GM19468 (cell line): Measurements from ENCODE around the gene RBMS2.

Experiments used
- ATAC-seq: cut with Tn5 transposase; IDR thresholded peaks from one replicate; pipeline ENCODE4 v1.9.1; 2021; ENCODE audit warnings: mild to moderate bottlenecking, moderate library complexity, moderate number of reproducible peaks; ENCODE audit not compliant: unreplicated experiment; ENCODE audit errors: extremely low read depth

The RBMS2 gene

DNA sequence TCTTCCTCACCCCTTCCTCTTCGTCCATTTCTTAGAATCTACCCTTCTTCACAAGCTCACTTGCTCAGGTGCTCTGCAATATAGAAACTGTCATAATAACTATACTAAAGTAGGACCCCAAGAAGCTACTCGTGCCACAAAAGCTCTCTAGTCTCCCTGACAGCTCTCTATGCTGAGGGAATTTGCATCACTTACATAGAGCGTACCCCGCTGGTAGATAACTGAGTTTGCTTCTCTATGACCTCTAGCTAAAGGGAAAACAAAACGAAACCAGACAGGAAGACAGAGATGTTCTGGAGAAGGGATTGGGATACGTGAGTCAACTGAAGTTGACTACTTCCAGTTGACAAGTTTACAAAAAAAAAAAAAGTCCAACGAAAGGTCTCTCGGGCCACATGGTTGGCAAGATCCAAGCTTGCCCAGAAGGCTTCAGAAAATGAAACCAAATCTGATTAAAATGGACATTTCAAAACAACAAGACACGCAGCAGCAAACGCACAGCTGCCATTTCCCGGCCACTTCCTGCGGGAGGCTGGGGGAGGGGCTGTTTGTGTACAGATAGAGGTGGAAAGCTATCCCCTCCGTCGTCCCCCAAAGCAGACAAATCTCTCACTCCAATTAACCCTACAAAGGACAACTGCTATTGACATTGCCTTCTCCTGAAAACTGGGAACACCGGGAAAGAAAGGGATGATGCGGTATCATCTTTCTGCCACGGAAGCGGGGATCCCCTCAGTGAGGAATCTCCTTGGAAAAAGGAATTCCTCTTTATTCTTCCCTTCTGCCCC is 107.2 kb downstream of the RBMS2 start:
- ATAC-seq, result no peak

DNA sequence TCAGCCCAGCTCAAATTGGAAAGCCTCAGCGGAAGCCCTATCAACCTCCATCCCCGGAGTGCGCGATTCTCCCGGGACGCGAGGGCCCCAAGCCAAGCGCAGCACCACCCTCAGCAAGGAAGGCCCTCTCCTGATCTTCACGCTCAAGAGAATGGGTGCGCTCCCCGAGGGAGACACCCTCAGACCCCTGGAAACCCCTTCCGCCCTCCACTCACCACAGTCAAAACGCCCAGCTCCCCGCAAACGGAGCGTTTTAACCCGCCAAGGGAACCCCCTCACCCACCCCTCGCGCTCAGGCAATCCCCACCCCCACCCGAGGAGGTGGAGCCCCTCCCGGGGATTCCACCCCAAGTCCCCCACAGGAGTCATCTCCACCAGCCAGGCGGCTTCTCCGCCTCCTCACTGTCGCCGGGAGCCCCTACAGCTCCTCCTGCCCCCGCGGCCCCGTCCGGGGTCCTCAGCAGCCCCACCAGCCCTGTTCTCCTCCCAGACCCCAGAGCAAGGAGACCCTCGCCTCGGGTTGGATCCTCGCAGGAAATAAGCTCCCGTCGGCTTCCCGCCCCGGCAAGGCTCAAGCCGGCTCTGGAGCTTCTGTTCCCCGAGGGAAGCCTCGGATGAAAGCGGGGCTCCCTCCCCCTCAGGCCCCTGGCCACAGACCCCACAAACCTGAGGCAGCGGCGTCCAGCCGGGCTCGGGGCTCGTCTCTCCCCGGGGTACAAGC is 108.0 kb downstream of the RBMS2 start:
- no peak for ATAC-seq

DNA sequence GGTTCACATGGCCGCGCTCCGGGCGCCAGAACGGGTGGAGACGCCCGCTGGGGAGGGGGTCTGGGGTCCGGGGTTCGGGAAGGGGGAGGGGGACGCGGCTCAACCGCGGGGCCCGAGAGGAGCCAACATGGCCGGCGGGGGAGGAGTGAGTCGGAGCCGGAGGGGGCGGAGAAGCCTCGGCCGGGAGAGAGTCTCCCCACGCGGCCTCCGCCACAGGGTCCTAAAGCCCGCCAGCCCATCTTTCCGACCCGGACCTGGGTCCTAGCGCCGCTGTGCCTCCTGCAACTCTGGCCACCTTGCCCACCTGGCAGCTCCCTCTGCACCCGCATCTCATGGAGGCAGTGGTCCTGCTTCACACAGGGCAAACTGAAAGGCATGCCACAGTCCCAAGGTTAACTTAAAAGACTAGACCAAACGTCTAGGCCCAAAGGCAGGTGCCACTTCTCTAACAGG is 108.6 kb downstream of the RBMS2 start, which contains the start of gene BAZ2A:
TSS of gene BAZ2A (minus strand) at position 147 of the 453 bp plus-strand sequence. CDS start 12,796 bp downstream, outside the sequence.
- ATAC-seq, result peak; percentile 30

DNA sequence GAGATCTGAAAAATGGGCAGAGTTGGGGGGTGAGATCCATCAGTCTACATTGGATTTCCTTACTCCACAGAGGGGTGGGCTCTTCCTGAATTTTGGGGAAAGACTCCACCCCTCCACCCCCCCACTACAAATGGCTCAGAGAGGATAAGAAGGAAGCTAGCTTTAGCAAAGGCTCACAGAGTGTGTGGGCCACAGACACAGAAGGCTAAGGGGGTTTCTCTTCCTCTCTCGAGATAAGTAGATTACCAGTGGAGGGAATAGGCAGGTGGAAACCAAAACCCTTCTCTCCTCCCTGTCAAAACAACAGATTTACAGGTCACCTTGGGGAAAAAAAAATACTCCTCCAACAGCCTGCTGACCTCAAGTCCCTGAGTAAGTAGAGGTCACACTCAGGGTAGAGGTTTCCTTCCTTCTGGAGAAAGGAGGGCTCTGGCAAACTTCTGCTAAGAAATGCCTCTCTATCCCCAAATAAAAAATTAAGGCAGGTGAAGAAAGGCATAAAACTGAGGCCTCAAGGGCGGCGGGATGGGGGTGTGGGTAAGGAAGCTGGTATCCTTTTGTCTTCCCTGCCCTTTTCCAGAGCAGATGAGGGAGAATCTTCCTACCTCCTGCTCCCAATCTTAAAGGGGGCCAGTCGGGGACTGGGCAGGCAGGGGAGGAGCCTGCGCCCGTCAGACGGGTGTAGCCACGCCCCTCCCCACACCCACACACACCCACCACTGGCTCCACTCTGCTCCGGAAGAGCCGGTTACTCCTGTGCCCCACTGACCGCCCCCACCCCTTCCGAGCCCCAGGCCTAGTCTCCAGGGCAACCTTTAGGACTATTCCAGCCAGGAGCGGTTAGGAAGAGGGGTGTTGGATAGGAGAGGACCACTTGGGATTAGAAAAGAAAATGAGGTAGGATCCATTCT is 110.4 kb downstream of the RBMS2 start:
- no peak for ATAC-seq

DNA sequence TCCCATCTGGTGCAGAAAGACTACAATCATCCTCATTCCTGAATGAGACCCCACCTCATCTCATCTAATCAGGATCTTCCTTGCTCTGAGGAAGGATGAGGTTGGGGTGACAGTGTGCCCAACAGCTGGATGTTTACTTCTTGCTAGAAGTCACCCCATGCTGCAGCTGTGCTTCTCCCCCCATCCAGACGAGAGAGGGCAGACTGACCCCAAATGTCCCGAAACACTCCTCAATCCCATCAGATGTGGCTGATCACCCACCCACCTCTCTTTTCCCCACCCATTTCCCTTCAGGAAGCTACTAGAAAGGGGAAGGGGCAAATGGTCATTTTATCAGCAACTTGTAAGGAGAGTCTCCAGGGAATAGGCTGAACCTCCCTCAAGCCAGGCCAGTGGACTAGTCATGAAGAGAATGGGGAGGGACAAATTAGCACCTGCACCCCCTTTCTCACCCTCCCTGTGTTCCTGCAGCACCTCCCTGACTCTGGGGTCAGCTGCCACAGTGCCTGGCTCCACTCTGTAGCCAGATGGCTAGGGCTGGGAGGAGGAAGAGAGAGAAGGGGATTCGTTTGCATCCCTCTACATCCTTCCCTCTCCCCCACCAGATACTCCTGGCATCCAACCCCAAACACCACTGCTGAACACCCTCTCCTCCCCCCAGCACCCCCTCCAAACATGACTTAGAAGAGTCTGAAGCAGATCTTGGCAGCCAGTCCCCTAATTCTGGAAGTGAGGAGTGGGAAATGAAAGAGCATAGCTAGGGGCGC is 111.3 kb downstream of the RBMS2 start:
- ATAC-seq, result no peak

DNA sequence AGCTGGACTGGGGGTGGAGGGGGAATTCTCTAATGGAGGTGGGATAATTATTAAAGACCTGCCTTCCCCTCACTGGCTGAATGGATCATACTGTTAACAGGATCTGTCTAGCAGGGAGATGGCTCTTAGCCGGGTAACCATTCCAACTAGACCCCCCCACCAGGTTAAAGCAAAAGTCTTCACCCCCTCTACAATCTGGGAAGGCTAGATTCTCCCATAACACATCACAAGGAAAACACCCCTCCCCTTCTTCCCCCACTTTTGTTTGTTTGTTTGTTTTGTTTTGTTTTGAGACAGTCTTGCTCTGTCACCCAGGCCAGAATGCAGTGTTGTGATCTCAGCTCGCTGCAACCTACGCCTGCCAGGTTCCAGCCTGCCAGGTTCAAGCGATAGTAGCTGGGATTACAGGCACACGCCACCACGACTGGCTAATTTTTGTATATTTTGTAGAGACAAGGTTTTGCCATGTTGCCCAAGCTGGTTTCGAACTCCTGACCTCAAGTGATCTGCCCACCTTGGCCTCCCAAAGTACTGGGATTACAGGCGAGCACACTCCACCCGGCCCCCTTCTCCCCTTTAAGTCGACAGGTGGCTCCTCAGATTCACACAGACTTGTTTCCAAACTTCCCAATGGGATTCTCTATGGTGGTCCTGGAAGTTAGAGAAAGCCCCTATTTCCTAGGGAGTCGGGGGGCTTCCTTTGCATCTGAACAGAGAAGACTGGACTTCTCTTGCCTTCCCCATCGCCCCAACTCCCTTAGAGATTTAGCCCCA is 112.0 kb downstream of the RBMS2 start:
- ATAC-seq, result no peak

DNA sequence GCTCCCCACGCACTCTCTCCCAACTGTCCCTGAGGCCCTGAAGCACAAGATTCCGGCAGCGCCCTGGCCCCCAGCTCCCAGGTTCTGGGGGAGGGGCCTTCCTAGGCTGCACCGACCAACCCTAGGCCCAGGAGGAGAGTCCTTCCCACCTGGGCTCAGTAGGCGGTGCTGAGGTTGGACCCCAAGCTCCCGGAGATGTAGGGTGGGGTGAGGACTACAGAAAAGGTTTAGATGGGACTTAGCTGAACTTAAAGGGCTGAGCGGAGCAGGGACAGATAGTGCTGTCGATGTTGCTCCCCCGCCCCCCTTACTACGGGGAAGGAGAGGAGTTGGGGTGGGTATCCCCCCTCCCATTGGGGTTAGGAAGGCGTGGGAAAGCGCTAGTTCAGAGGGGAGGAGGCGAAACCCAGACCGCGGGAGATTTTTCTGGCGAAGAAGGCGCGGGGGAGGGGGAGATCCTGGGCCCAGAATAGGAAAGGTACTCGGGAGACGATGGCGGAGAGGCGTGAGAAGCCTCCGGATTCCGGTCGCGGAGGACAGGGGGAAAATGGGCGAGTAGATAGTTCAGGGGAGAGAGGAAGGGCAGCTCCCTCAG is 112.7 kb downstream of the RBMS2 start:
- ATAC-seq, result no peak

DNA sequence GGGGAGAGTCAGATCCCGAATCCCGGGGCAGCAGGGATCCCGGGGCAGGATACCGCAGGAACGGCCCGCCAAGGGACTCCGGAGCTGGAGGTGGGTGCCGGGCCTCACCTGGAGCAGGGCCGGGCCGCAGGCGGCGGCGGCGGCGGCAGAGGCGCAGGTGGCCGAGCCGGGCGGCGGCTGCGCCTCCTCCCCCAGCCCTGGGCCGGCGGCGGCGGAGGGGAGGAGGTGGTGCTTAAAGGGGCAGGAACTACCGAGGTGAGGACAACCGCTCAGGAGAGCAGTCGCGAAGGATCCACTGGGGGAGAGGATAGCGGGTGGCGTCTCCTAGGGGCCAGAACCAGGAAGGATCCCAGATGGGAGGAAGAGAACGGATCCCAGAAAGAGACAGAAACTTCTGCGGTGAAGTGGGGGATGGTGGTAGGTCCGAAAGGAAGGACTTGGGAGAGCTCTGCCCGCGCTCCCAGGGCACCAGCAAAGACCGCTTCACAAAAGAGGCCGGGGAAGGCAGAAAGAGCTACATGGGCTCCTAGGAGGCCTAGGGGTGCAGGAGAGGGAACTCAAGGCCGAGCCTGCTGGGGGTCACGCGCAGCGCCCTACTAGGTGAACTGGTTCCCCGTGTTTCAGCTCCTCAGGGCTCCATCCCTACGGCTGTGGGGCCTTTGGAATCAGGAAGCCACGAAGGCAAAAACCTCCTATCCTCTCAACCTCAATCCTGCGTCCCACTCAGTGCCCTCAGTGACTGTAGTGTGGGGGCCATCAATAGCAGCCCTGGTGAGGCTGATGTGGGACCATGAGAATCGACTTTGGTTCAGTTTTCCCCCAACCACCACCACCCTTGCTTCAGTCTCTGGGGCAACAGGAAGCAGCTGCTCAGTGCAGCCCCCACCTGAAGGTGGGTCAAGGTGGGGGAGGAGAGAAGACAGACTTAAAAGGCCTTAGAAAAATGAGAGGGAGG is 113.5 kb downstream of the RBMS2 start:
- no peak for ATAC-seq

DNA sequence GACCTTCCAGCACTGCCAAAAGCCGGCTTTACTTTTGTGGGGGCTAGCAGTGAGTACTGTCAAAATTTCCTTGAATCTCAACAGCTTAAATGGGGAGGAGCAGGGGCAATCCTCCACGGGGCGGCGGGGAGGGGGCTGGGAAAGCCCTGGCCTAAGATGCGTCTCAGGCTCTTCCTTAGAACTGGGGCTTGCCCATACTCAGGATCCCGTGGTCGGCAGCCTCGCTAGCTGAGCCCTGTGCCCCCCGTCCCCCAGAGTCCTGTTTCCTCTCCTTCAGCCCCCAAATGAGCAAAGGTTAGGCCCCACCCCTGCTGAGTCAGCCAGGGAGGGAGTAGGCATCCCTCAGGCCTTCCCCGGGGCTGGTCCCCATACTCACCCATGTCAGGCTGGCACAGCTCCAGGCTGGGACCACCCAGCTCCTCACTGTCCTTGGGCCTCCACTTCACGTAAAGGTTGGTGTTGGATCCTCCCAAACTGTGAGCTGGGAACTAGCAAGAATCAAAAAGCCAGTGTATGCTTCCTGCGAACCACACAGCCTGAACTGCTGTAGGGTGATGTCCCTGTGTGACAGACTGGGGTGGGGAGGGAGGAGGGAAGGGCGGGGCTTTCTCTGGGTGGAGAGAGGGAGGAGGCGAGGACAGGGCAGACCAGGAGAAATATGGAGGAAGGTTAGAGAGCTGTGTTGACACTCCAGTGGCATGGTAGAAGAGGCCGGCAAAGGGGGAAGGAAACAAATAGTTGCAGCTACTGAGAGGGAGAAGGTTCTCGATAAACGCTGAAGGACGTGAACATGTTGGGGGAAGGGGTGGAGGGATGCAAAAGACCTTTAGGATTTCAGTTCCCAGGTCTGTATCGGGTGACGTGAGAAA is 114.4 kb downstream of the RBMS2 start:
- no peak for ATAC-seq

DNA sequence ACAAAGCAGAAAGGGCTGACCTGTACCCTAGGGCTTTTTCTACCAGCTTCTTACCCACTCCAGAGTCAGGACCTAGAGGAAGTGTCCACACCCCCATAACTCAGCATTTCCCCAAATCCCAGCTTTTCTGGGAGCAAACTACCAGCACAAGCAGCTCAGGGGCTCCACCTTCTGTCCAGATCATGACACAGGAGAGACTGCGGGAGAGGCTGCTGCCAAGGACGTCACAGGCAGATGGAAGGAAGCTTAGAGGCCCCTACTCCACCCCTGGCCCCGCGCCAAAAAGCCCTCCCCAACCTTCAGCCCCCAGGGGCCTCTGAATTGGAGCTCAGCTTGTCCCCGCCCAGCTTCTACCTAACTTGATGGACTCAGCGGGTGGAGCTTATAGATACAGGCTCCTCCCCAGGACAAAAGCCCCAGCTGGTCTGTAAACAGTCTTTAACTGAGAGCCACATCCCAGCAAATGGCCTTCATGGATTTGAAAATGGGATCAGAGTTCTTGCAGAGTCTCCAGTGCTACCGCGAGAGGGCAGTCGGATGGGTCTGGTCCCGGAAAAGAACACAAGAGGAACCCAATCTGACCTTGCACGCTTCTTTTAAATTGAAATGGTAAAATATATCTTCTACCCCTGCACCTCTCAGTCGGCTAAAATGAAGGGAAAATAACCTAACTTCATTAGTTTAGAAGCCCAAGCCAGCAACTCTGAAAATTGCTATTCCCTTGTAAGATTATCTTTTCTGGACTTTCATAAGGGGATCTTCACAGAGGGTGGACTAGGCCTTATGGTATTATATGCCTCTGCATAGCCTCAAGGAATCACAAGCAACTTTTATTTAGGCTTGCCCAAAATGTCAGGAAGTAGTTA is 115.3 kb downstream of the RBMS2 start:
- ATAC-seq, result peak; percentile 43

DNA sequence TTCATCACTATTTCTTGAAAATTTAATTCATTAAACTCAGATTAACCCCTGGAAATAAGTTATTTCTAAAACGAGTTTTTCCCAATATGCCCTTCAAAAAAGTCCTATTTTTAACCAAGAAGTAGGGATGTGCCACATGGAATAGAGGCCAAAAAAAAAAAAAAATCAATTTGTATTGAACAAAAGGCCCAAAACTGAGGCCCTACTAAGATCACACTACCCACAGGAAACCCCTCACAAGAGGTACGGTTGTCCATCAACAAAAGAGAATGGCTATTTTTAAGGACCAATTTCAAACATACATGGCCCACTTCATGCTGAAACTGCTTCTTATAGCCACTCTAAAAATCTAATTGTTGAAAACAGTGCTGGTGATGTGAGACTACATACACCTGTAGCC is 116.0 kb downstream of the RBMS2 start:
- ATAC-seq, result no peak

DNA sequence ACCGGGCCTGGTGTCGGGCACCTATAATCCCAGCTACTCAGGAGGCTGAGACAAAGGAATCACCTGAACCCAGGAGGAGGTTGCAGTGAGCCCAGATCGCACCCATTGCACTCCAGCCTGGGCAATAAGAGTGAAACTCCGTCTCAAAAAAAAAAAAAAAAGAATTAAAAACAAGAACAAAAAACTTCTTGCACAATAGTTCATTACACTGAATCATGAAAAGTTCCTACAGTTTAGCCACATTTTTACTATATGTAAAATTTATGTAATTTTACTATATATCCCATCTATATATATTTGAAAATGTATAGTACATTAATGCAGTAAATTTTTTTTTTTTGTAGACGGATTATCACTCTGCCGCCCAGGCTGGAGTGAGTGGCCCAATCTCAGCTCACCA is 119.6 kb downstream of the RBMS2 start:
- no peak for ATAC-seq

DNA sequence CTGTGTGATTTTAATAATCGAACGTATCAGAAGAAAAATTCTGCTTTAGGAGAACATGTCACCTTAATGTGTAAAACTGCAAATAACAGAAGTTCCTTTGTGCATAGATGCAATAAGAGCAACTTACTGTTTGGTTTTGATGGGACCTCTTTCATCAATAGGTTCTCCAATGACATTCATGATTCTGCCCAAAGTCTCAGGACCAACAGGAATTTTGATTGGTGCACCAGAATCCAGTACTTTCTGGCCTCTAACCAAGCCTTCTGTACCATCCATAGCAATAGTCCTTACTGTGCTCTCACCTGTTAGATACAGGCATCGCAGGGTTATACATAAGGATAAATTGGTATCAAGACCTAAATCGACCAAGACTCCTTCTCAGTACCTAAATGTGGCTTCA is 123.0 kb downstream of the RBMS2 start:
- no peak for ATAC-seq

DNA sequence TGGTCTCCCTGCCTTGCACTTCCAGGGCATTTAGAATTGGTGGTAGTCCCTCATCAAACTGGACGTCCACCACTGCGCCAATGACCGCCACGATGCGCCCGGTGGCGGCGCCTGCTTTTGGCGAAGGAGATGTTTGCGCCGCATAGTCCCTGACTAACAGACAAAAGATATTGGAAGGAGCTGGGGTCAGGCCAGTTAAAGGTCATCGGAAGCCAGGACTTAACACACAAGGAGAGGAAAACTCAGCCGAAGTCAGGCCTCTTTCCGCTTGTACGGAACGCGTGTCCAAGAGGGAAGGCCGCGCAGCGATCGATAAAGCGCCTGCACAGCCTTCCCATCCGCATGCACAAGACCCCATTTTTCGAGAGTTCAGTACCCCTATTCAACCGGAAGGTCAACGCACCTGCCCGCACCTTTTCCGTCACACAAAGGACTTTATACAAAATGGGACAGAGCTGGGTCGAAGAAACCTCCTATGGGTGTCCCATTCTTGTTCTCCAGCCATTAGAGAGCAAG is 123.6 kb downstream of the RBMS2 start:
- no peak for ATAC-seq
